Esophagus (tissue), 2 donors: Measurements from ENCODE around the gene RBBP8NL. TPM values are rescaled to one million over a fixed set of nuclear protein-coding genes. Genes with fewer than 3 reads are reported as not detected.

ENCODE experiments used
- H3K27ac ChIP-seq, 2 donors: one replicate each; pipeline ENCODE4 v1.5.1; 2013; ENCODE audit warnings: low read depth in 2 of 2, mild to moderate bottlenecking in 2 of 2, inconsistent platforms in 1 of 2, low read length in 1 of 2, moderate library complexity in 1 of 2
- H3K27me3 ChIP-seq, 2 donors: one replicate each; pipeline ENCODE4 v1.6.1; 2013; ENCODE audit warnings: low read length in 2 of 2, control low read depth in 1 of 2, mild to moderate bottlenecking in 1 of 2; ENCODE audit not compliant: insufficient read depth in 2 of 2, control insufficient read depth in 1 of 2
- H3K36me3 ChIP-seq, 2 donors: one replicate each; pipeline ENCODE4 v1.6.1; 2013; ENCODE audit warnings: low read length in 1 of 2; ENCODE audit not compliant: control insufficient read depth in 2 of 2, insufficient read depth in 2 of 2
- H3K4me1 ChIP-seq, 2 donors: one replicate each; pipeline ENCODE4 v1.6.1; 2013; ENCODE audit warnings: low read length in 1 of 2; ENCODE audit not compliant: control insufficient read depth in 2 of 2, insufficient read depth in 2 of 2
- H3K4me3 ChIP-seq, 2 donors: one replicate each; pipeline ENCODE4 v1.5.1; 2013; ENCODE audit warnings: low read length in 2 of 2, mild to moderate bottlenecking in 2 of 2, low read depth in 1 of 2, moderate library complexity in 1 of 2
- H3K9me3 ChIP-seq, 2 donors: one replicate each; pipeline ENCODE4 v1.6.1; 2013; ENCODE audit warnings: mild to moderate bottlenecking in 2 of 2, low read depth in 1 of 2, low read length in 1 of 2, moderate library complexity in 1 of 2; ENCODE audit not compliant: control insufficient read depth in 2 of 2, insufficient read depth in 1 of 2
- WGBS, 2 donors: extraction: QIAGEN DNeasy Blood & Tissue Kit; methylation state at CpG; one replicate each; pipeline ENCODE4 v1.1.7; 2013; 5-methylcytosine and 5-hydroxymethylcytosine counted together
- polyA plus RNA-seq, 2 donors: library from polyadenylated mRNA; stranded (reverse); fragments of 200-250 nt; gene quantifications; one replicate each; pipeline ENCODE4 v1.2.3, GENCODE V29; 2013
- donor health status: healthy with polysubstance abuse.
- donor health status: Bipolar disorder and iron deficiency.

Gene RBBP8NL
- polyA plus RNA-seq, 2 donors: 4.0 to 16.8 TPM

DNA sequence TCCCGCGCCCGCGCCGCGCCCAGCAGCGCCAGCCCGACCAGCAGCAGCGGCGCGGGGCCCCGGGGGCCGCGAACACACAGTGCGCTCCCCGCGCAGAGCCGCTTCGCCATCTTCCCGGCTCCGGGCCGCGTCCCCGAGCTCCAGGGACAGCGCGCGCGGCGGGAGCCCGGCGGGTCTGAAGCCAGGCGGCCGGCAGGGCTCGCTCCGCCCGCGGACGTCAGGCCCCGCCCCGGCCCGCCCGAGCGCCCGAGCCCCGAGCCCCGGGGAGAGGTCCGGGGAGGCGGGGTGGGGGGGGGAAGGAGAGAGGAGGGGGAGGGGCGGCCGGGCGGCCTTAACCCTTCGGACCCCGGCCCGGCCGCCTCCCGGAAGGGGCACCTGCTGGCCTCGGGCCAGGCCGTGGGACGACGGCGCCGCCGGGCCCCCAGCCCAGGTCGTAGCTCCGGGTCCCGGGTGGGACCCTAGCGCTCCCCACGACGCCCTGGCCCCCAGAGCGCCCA lies 60.2 kb downstream of the RBBP8NL start, which contains the start of gene LAMA5:
Gene LAMA5 (minus strand): TSS at position 177 of the 497 bp plus-strand sequence. CDS start 67 bp downstream, at position 110.
- H3K36me3 ChIP-seq: peaks cover 0 to 3% of the 10 kb centered on the region in 2 donors
- H3K4me3 ChIP-seq: peak within 1 kb of the TSS; percentile 61 to 72
- WGBS, 2 donors: 1% methylated on average over 45 to 70 of the region's 70 CpGs
- H3K27ac ChIP-seq: peak within 1 kb of the TSS; percentile 78 to 91
- H3K4me1 ChIP-seq: peaks cover 30 to 59% of the 10 kb centered on the region in 2 donors
- H3K27me3 ChIP-seq: no peaks in the 10 kb centered on the region
- H3K9me3 ChIP-seq: no peaks in the 10 kb centered on the region

DNA sequence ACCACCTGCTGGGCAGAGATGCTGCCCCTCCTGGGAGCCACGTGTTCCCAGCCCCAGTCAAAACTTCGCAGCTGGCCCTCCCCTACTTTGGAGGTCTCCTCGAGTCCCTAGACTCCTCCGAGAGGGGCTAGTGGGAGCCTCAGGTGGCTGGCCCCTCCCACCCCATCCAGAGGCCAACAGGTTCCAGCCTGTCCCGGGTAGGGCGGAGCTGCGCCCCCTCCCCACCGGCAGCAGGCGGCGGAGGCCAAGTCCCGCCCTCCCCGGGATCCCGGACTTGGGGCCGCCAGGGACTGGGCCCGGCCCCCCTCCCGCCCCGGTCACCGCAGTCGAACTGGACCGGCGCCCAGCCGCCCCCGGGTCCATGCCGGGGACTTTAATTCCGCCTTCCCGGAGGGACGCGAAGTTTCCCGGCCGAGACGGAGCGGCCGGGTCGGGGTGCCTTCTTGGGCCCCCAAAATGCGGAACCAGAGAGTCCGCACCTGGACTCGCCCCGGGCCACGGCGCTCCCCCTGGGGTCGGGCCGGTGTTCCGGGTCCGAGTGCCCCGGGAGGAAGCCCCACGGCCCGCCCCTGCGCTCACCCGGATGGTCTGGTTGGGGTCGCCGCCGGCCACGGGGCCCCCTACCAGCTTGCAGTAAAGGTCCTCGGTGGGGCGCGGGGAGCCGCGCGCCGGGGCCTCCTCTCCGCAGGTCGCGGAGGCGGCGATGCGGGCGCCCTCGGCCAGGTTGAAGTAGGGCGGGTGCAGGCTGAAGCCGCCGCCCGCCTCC lies 60.8 kb downstream of the RBBP8NL start:
- H3K4me1 ChIP-seq: peaks cover 34 to 66% of the 10 kb centered on the region in 2 donors
- H3K27me3 ChIP-seq: no peaks in the 10 kb centered on the region
- no peaks in the 10 kb centered on the region for H3K9me3 ChIP-seq
- H3K36me3 ChIP-seq: peaks cover 0 to 9% of the 10 kb centered on the region in 2 donors
- WGBS, 2 donors: 1 to 2% methylated on average over 51 to 72 of the region's 72 CpGs
- peak overlapping the region; percentile 78 to 91 for H3K27ac ChIP-seq
- peak overlapping the region; percentile 61 to 72 for H3K4me3 ChIP-seq

DNA sequence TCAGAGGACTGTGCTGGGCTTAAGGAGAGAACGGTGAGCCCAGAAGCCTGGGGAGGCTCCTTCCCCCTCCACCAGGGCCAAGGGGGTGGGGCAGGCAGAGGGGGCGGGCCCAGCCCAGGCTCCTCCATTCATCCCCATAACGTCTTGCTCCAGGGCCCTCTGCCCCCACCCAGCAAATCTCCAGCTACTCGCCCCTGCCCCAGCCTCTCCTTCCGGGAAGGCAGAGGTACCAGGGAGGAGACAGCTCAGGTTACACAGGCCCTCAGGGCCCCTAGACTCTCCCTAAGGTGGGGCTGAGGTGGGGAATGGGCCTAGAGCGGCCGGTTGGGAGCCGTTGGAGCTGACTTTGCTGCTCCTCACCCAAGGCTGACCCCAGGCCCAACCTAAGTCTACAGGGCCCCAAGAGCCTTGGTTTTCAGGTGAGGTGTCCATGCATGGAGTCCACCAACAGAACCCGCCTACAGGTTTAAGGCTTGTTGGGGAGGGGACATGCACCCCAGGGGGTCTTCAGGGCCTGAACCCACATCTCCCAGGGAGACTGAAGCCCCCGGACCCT lies 61.4 kb downstream of the RBBP8NL start:
- H3K4me1 ChIP-seq: peaks cover 35 to 71% of the 10 kb centered on the region in 2 donors
- H3K36me3 ChIP-seq: peaks cover 0 to 10% of the 10 kb centered on the region in 2 donors
- H3K27ac ChIP-seq: peak overlapping the region; percentile 78 to 91
- no peaks in the 10 kb centered on the region for H3K27me3 ChIP-seq
- WGBS, 2 donors: 18 to 23% methylated on average over 8 to 10 of the region's 10 CpGs
- peak overlapping the region; percentile 61 to 72 for H3K4me3 ChIP-seq
- H3K9me3 ChIP-seq: no peaks in the 10 kb centered on the region

DNA sequence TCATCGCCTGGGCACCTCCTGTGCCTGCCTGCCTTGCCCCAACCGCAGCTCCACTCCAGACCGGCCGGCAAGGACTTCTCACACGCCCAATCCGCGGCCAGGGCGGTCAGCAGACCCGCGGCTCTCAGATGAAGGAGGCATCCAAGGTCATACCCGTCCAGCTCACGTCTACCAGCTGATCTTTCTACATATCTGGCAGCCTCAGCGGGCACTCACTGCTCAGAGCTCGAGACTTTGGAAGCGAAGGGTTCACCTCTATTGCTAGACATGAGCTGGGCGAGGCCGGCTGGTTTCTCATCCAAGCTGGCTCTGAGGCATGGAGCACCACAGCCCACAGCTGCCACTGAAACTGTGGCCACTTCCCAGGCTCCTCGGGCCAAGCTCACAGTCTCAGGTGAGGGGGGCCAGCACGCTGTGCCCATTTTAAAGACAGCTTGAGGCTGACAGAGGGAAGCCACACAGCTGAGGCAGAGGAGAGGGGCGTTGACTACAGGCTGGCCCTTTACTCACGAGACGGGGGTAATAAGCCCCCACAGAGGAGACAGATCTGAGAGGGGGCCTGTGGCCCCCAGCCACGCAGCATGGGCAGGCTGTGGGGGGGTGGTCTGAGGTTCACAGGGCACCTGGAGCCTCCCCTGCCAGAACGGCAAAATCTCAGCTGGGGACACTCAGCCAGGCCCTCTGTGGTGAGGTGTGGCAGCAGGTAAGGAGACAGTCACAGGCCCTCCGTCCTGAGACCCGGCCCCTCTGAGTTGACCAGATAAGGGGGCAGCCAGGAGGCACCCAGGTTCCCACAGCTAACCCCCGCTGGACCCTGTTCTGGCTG lies 62.2 kb downstream of the RBBP8NL start:
- peak overlapping the region; percentile 78 to 91 for H3K27ac ChIP-seq
- H3K4me3 ChIP-seq: peak overlapping the region; percentile 36 to 72
- 30 to 46% methylated on average over 27 of the region's 27 CpGs for WGBS, 2 donors

DNA sequence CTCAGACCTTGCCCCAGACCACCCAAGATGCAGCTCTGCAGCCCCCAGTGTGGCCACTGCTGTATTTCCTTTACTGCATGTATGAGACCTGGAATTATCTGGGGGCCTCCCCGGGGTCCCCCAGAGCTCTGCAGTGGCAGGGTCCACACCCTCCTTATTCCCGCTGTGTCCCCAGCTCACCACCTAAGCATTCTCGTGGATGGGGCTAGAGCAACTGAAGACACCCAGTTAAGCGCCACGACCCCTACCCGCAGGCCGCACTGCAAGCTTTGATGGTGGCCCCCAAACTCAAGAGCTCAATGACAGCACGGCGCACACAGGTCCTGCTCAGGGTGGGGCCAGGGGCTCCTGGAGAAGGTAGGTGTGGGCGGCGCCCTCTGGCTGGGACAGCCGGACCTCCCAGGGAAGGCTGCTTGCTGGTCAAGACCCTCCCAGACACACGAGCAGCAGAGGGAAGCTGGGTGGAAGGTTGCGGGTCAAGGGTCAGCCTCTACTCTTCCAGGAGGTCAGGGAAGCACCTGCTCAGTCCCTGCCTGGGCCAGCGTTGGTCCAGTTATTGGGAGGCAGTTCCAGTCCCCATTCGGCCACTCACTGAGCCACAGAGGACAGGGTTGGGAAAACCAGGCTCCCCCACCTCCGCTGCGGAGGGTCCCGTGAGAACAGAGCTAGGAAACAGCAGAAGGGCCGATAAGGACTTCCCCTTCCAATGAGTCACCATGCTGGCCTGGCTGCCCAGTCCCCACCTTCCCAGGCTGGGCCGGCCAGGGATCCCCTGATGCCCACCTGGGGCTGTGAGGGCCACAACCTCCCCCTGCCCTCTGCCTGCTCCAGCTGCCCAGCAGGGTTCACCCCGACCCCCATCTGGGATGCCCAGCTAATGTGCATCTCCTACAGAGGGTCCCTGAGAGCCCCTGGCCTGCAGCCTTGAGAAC lies 63.2 kb downstream of the RBBP8NL start:
- Histone ChIP-seq H3K4me1 (peaks cover 35 to 72% of the 10 kb centered on the region in 2 donors), H3K27ac (peak overlapping the region; percentile 78 to 91), H3K36me3 (peaks cover 0 to 10% of the 10 kb centered on the region in 2 donors), H3K9me3 (no peaks in the 10 kb centered on the region), H3K4me3 (peak overlapping the region; percentile 2 to 36), H3K27me3 (no peaks in the 10 kb centered on the region)
- WGBS, 2 donors: 50 to 66% methylated on average over 22 of the region's 22 CpGs

More for the DNA sequence above, 62.2 kb downstream of the RBBP8NL start:
- no peaks in the 10 kb centered on the region for H3K9me3 ChIP-seq
- peaks cover 32 to 72% of the 10 kb centered on the region in 2 donors for H3K4me1 ChIP-seq
- no peaks in the 10 kb centered on the region for H3K27me3 ChIP-seq
- H3K36me3 ChIP-seq: peaks cover 0 to 10% of the 10 kb centered on the region in 2 donors

DNA sequence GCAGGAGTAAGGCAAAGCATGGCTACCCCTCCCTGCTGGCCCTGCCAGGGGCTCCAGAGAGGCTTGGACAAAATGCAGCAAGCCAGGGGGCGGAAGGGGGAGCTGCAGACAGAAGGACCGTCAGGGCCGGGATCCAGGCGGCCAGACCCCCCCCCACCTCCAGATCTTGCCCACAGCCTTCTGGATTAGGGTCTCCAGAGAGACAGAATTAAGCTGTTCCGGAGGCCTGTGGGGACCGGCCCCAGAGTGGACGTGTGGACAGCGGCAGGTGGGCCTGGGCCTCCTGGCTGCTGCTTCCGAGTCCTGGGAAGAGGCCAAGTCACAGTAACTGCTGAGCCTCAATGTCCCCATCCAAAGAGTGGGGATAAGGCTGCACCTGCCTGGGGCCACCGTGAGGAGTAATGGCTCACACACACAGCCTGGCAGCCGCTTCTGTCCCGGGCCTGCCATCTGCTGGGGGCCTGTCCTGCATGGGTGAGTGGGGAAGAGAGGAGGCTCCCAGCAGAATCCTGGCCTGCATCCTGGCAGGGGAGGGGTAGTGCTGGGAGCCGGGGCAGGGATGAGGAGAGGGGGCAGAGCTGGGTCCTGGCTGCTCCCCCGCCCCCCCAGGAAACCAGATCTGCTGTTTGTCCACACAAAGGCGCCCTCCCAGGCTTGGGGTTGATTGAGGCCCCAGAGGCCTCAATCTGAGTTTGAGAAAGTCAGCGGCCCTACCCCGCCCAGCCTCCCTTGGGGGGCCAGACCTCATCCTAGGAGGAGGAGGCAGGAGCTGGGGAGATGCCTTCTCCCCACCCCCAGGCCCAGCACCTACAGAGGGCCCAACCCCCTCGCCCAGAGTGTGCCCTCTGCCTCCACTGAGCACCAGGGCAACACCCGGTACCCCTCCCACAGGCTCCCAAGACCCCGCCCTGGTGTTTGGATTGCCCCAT lies 64.1 kb downstream of the RBBP8NL start:
- Histone ChIP-seq H3K4me3 (no peak overlapping the region), H3K27me3 (no peaks in the 10 kb centered on the region), H3K4me1 (peaks cover 30 to 74% of the 10 kb centered on the region in 2 donors), H3K27ac (peak overlapping the region; percentile 55 to 91), H3K36me3 (peaks cover 0 to 10% of the 10 kb centered on the region in 2 donors), H3K9me3 (no peaks in the 10 kb centered on the region)
- 43 to 63% methylated on average over 20 of the region's 20 CpGs for WGBS, 2 donors

DNA sequence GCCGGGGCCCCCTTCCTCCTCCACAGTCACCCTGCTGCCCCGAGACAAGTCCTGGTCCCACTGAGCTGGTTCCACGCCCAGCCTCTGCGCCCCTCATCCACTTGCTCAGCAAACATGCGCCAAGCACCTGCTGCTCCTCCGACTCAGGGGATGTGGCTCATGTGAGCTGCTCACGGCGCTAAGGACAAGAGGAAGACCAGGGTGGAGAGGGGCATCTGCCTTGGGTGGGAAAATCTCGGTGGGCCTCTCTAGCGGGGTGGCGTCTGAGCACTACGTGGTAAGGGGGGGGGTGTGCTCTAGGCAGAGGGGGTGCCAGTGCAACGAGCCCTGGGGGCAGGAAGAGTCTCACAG lies 64.8 kb downstream of the RBBP8NL start:
- Histone ChIP-seq H3K9me3 (no peaks in the 10 kb centered on the region), H3K27me3 (no peaks in the 10 kb centered on the region), H3K27ac (peak overlapping the region in 1 of 2 donors; percentile 88), H3K36me3 (peaks cover 0 to 10% of the 10 kb centered on the region in 2 donors), H3K4me1 (peaks cover 29 to 74% of the 10 kb centered on the region in 2 donors), H3K4me3 (no peak overlapping the region)
- WGBS, 2 donors: 43 to 46% methylated on average over 13 of the region's 13 CpGs
